ENCODE measurements around the gene RBM15B.

DNA sequence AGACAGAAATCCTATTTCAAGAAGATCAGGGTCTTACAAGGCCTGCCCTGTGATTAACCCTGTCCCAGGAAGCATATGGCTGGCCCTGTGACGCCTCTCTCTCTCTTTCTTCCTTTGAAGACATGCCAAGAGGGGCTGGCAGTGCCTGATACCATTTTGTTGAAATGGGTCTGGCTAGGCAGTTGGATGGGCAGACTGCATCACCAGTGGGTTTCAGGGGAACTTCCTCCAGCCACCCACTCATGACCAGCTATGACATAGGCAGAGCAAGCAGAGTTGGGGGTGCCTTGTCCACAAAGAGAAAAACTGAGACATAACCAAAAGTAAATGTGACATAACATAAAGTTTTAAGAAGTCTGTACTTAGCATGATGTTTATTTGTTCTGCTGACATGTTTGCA lies 37.4 kb upstream of the RBM15B start:
- TF ChIP-seq TAF1 (IDR thresholded peaks at IDR 0.05; ENCODE audit: borderline replicate concordance, insufficient read depth, low read length) = no peak
- TF ChIP-seq REST (IDR thresholded peaks at IDR 0.05; ENCODE audit: insufficient read depth in 1 of 2, low read depth in 2 of 2, low read length in 2 of 2) = no peak
- no peak for TF ChIP-seq SIN3A (IDR thresholded peaks at IDR 0.05; ENCODE audit: borderline replicate concordance, insufficient read depth, low read length)
- no peak for TF ChIP-seq POLR2AphosphoS5 (IDR thresholded peaks at IDR 0.05; ENCODE audit: low read depth, low read length)
